Heart right ventricle (tissue), 16 donors: ENCODE results near the gene OXNAD1. TPM values are rescaled to one million over a fixed set of nuclear protein-coding genes. Genes with fewer than 3 reads are reported as not detected.

Experiments
- ATAC-seq, 8 donors: fragments of 200-7000 bp; cut with Tn5 transposase; one replicate each; pipeline ENCODE4 v1.9.1; 2020; ENCODE audit warnings: mild to moderate bottlenecking in 8 of 8, moderate library complexity in 8 of 8, moderate number of reproducible peaks in 1 of 8
- DNase-seq, 2 donors: peaks; one replicate each; pipeline ENCODE4 v3.0.0-alpha.2; 2020
- H3K27ac ChIP-seq, 10 donors: fragments of 200-600 bp; sonication (generic) in 2 of 10; one replicate each; pipeline versions ENCODE4 v1.5.0 to v1.8.0; 2020 to 2022; ENCODE audit warnings: mild to moderate bottlenecking in 3 of 10
- H3K27me3 ChIP-seq, 7 donors: fragments of 200-600 bp; one replicate each; pipeline ENCODE4 v1.8.0; 2021 to 2022; ENCODE audit warnings: mild to moderate bottlenecking in 2 of 7
- H3K36me3 ChIP-seq, 9 donors: fragments of 200-600 bp; sonication (generic) in 1 of 9; one replicate each; pipeline versions ENCODE4 v1.5.0 to v1.8.0; 2020 to 2022; ENCODE audit warnings: mild to moderate bottlenecking in 2 of 9
- H3K4me1 ChIP-seq, 9 donors: fragments of 200-600 bp; sonication (generic) in 1 of 9; one replicate each; pipeline versions ENCODE4 v1.5.0 to v1.8.0; 2020 to 2022; ENCODE audit warnings: mild to moderate bottlenecking in 4 of 9
- H3K4me3 ChIP-seq, 10 donors: fragments of 200-600 bp; sonication (generic) in 2 of 10; one replicate each; pipeline versions ENCODE4 v1.5.0 to v1.8.0; 2020 to 2022; ENCODE audit warnings: mild to moderate bottlenecking in 7 of 10, moderate library complexity in 2 of 10
- H3K9me3 ChIP-seq, 11 donors: fragments of 200-600 bp in 10 of 11; sonication (generic) in 2 of 11; one replicate each; pipeline versions ENCODE4 v1.5.0 to v1.8.0; 2013 to 2022; ENCODE audit warnings: mild to moderate bottlenecking in 2 of 11, control low read depth in 1 of 11, moderate library complexity in 1 of 11
- CTCF ChIP-seq, 9 donors: fragments of 200-600 bp; sonication (generic) in 2 of 9; IDR thresholded peaks; one replicate each; pipeline versions ENCODE4 v1.5.0 to v1.8.0; 2021 to 2022; ENCODE audit warnings: antibody characterized with exemption in 9 of 9, mild to moderate bottlenecking in 5 of 9, moderate library complexity in 1 of 9
- WGBS, 2 donors: extraction: QIAGEN DNeasy Blood & Tissue Kit; methylation state at CpG; one replicate each; pipeline ENCODE4 v1.1.7; 2013; ENCODE audit warnings: inconsistent platforms in 1 of 2; 5-methylcytosine and 5-hydroxymethylcytosine counted together
- intact Hi-C, 10 donors: fragments of 100-400 bp; cut with DNase I; formaldehyde crosslinking; loops; one replicate each; pipeline versions ENCODE4 v1.11.1 to v1.14.2; 2022
- polyA plus RNA-seq, 2 donors: library from polyadenylated mRNA; stranded (reverse); fragments of 200-250 nt; gene quantifications; one replicate each; pipeline ENCODE4 v1.2.3, GENCODE V29; 2013
- total RNA-seq, 10 donors: library from RNA; stranded (reverse); fragmentation: NEBNext Ultra II Directional in 3 of 10; extraction: Animal tissue kit (Norgen Biotek cat#: 25700) in 3 of 10; gene quantifications; one replicate each; pipeline versions ENCODE4 v1.2.1 to v1.2.4, GENCODE V29; 2021 to 2023
- donor health status: Arrhythmogenic right ventricular cardiomyopathy.
- donor health status: ischemic (EF 13 %, LVEDD 7.1; RV severe dilation, severe dysfunction).
- donor health status: healthy with polysubstance abuse.
- donor health status: DM: no; HTN: yes; CAD: no.
- donor health status: DM: no; HTN: no; CAD: no.
- donor health status: ischemic (EF 25% LVEDD 6.9; RV normal size, moderate dysfunction).
- donor health status: ischemic (EF 25% LVEDD 5.7; RV mildly dilated, moderate dysfunction).
- donor health status: healthy.
- donor health status: DM: yes; HTN: yes; CAD: no.
- donor health status: Ischemic cardiomyopathy.
- donor health status: ischemic (EF 35%, LVEDD 5.7; RV mildly dilated, moderate dysfunction).
- donor health status: nonischemic (EF 11% LVEDD 7.7; RV severe dilation, severe dysfunction).
- donor health status: DM: yes; HTN: yes; CAD: no.
- donor health status: PGD.
- donor health status: ischemic (EF 29% LVEDD 5.4; RV normal size, mild dysfunction).
- donor health status: nonischemic (EF 23%, LVEDD 6.1; RV moderate dilation, normal function).

The OXNAD1 gene
- total and polyA plus RNA-seq, 12 donors, result 4.2 to 22.8 (median 17.1) TPM

GRCh38 chr3:16318176-16318575 lies 53.2 kb downstream of the OXNAD1 start:
- H3K36me3 ChIP-seq, result peaks cover 0 to 100% (median 52%) of the 10 kb centered on the region in 9 donors
- ATAC-seq, result no peak
- DNase-seq, result no peak
- peaks cover 0 to 28% (median 3%) of the 10 kb centered on the region in 9 donors for H3K4me1 ChIP-seq
- 90 to 94% methylated on average over 7 of the region's 7 CpGs for WGBS, 2 donors
- no peaks in the 10 kb centered on the region for H3K9me3 ChIP-seq
- H3K27ac ChIP-seq, result no peak overlapping the region
- intact Hi-C loops, result no loop called here
- TF ChIP-seq CTCF (IDR thresholded peaks at IDR 0.05), result no peak
- H3K4me3 ChIP-seq, result no peak overlapping the region
- no peaks in the 10 kb centered on the region for H3K27me3 ChIP-seq

- intact Hi-C loops, result no loop called here
- H3K27me3 ChIP-seq, result no peaks in the 10 kb centered on the region
- no peaks in the 10 kb centered on the region for H3K9me3 ChIP-seq
- 63 to 64% methylated on average over 4 of the region's 4 CpGs for WGBS, 2 donors
- H3K27ac ChIP-seq, result no peak overlapping the region
- peaks cover 0 to 19% (median 0%) of the 10 kb centered on the region in 9 donors for H3K4me1 ChIP-seq
- no peak overlapping the region for H3K4me3 ChIP-seq
- TF ChIP-seq CTCF (IDR thresholded peaks at IDR 0.05), result peak in 8 of 9 donors; percentile 8 to 48 (median 36)
- H3K36me3 ChIP-seq, result peaks cover 0 to 100% (median 46%) of the 10 kb centered on the region in 9 donors
- DNase-seq, result no peak
- no peak for ATAC-seq
These were observed 54.3 kb downstream of the OXNAD1 start for GRCh38 chr3:16319307-16319706.

- Histone ChIP-seq H3K27ac (no peak overlapping the region), H3K27me3 (no peaks in the 10 kb centered on the region), H3K9me3 (no peaks in the 10 kb centered on the region), H3K4me1 (peaks cover 0 to 19% (median 0%) of the 10 kb centered on the region in 9 donors), H3K4me3 (no peak overlapping the region), H3K36me3 (peaks cover 0 to 98% (median 46%) of the 10 kb centered on the region in 9 donors)
- DNase-seq (no peak), ATAC-seq (no peak)
- TF ChIP-seq CTCF (IDR thresholded peaks at IDR 0.05), result no peak
- intact Hi-C loops, result no loop called here
- 82 to 84% methylated on average over 4 of the region's 4 CpGs for whole genome bisulfite sequencing, 2 donors
These were observed 54.7 kb downstream of the OXNAD1 start for GRCh38 chr3:16319723-16320122.

GRCh38 chr3:16320711-16321110 lies 55.7 kb downstream of the OXNAD1 start:
- WGBS, 2 donors, result 91 to 93% methylated on average over 3 of the region's 3 CpGs
- ATAC-seq (no peak), DNase-seq (no peak)
- H3K36me3 ChIP-seq, result peaks cover 0 to 98% (median 41%) of the 10 kb centered on the region in 9 donors
- intact Hi-C loops, result no loop called here
- no peak for TF ChIP-seq CTCF (IDR thresholded peaks at IDR 0.05)
- peaks cover 0 to 19% (median 0%) of the 10 kb centered on the region in 9 donors for H3K4me1 ChIP-seq
- no peak overlapping the region for H3K27ac ChIP-seq
- H3K9me3 ChIP-seq, result no peaks in the 10 kb centered on the region
- no peaks in the 10 kb centered on the region for H3K27me3 ChIP-seq
- H3K4me3 ChIP-seq, result no peak overlapping the region
